Measurements from ENCODE around the gene ASCC2.

GRCh38 chr22:29816539-29816938 is 21.5 kb downstream of the ASCC2 start:
- no peak for TF ChIP-seq CTCF (conservative IDR thresholded peaks at IDR 0.05; ENCODE audit: low read depth in 2 of 2)
- no peak for TF ChIP-seq CREB1 (CRISPR knock-in tag; IDR thresholded peaks at IDR 0.05; ENCODE audit: low read depth)
- no peak for TF ChIP-seq POLR2AphosphoS5 (IDR thresholded peaks at IDR 0.05; ENCODE audit: low read depth)
- no peak for TF ChIP-seq ETS1 (IDR thresholded peaks at IDR 0.05)
- no peak for TF ChIP-seq JUNB (IDR thresholded peaks at IDR 0.05; ENCODE audit: unreplicated experiment)
- TF ChIP-seq EZH2 (IDR thresholded peaks at IDR 0.05; ENCODE audit: low read depth, unreplicated experiment) = no peak
- TF ChIP-seq EZH2phosphoT487 (IDR thresholded peaks at IDR 0.05; ENCODE audit: unreplicated experiment) = no peak
- no peak for TF ChIP-seq ZNF331 (CRISPR knock-in tag; IDR thresholded peaks at IDR 0.05; ENCODE audit: low read depth)
- no peak for TF ChIP-seq REST (IDR thresholded peaks at IDR 0.05; ENCODE audit: unreplicated experiment)
- no peak for TF ChIP-seq STAT1 (IDR thresholded peaks at IDR 0.05; ENCODE audit: unreplicated experiment)
